ENCODE results near the gene ANGPTL2.

Gene ANGPTL2

GRCh38 chr9:127095411-127095810, 27.0 kb downstream of the ANGPTL2 start:
- Histone ChIP-seq H4K20me1 (ENCODE audit: insufficient read depth, low read length) (no peaks in the 10 kb centered on the region), H3K9me3 (replicated peaks; ENCODE audit: insufficient read depth, low read length) (no peaks in the 10 kb centered on the region), H3K4me3 (ENCODE audit: low read length) (no peak overlapping the region), H3K9me2 (replicated peaks; ENCODE audit: insufficient read depth, low read length) (no peaks in the 10 kb centered on the region), H3K79me2 (ENCODE audit: low read length) (no peaks in the 10 kb centered on the region), H3K4me2 (ENCODE audit: low read depth, low read length) (no peak overlapping the region), H3K36me3 (replicated peaks; ENCODE audit: insufficient read depth, low read length) (no peaks in the 10 kb centered on the region), H2AFZ (ENCODE audit: low read length) (no peak overlapping the region), H3F3A (ENCODE audit: insufficient read depth, low read length) (no peaks in the 10 kb centered on the region), H3K27me3 (replicated peaks; ENCODE audit: insufficient read depth, low read length) (no peaks in the 10 kb centered on the region), H3K4me1 (ENCODE audit: low read length) (no peaks in the 10 kb centered on the region), H3K27ac (ENCODE audit: low read length) (no peak overlapping the region), H3K9ac (ENCODE audit: low read length) (no peak overlapping the region)
- no peak for DNase-seq
- TF ChIP-seq EZH2phosphoT487 (IDR thresholded peaks at IDR 0.05; ENCODE audit: low read length) (no peak), EZH2 (optimal IDR thresholded peaks at IDR 0.05; ENCODE audit: low read depth, low read length) (no peak)
- TF ChIP-seq, protein P1, sequence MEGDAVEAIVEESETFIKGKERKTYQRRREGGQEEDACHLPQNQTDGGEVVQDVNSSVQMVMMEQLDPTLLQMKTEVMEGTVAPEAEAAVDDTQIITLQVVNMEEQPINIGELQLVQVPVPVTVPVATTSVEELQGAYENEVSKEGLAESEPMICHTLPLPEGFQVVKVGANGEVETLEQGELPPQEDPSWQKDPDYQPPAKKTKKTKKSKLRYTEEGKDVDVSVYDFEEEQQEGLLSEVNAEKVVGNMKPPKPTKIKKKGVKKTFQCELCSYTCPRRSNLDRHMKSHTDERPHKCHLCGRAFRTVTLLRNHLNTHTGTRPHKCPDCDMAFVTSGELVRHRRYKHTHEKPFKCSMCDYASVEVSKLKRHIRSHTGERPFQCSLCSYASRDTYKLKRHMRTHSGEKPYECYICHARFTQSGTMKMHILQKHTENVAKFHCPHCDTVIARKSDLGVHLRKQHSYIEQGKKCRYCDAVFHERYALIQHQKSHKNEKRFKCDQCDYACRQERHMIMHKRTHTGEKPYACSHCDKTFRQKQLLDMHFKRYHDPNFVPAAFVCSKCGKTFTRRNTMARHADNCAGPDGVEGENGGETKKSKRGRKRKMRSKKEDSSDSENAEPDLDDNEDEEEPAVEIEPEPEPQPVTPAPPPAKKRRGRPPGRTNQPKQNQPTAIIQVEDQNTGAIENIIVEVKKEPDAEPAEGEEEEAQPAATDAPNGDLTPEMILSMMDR (IDR thresholded peaks at IDR 0.05; ENCODE audit: low read length) = no peak

DNA sequence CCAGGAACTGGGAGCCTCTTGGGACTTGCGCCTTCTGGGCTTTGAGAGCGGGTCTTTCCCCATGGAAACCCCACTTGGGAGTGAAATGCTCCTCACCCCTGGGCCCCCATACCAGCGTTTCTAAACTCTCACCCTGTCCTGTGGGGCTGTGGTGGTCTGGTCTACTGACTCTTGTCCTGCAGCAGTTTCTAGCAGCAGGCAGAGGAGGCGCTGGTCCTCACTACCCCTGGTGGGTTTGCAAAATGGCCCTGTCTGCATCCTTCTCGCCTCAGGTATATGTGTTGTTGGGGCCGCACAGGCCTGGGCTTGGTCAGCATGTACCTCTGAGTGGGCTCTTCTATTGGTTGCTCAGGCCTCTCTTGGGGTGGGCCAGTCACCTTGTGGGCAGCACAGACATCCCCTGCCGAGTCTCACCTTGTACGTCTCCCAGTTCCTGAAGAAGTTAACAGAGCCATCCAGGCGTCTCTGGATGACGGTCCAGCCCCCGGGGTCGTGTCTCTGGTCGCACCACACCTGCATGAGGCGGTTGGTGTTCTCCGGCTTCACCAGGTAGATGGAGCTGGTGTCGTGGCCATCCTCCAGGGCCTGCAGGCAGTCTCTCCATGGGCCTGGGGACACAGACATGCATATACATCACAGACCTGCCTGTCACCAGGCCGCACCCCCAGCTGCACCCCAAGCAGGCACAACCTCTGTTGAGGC, 29.0 kb downstream of the ANGPTL2 start:
- Histone ChIP-seq H3K9me3 (replicated peaks; ENCODE audit: insufficient read depth, low read length) (no peaks in the 10 kb centered on the region), H2AFZ (ENCODE audit: low read length) (no peak overlapping the region), H3K27ac (ENCODE audit: low read length) (no peak overlapping the region), H3K4me2 (ENCODE audit: low read depth, low read length) (no peak overlapping the region), H3K4me3 (ENCODE audit: low read length) (no peak overlapping the region), H3K4me1 (ENCODE audit: low read length) (no peaks in the 10 kb centered on the region), H3K9me2 (replicated peaks; ENCODE audit: insufficient read depth, low read length) (no peaks in the 10 kb centered on the region), H3K79me2 (ENCODE audit: low read length) (no peaks in the 10 kb centered on the region), H3K9ac (ENCODE audit: low read length) (no peak overlapping the region), H3F3A (ENCODE audit: insufficient read depth, low read length) (no peaks in the 10 kb centered on the region), H3K36me3 (replicated peaks; ENCODE audit: insufficient read depth, low read length) (no peaks in the 10 kb centered on the region), H3K27me3 (replicated peaks; ENCODE audit: insufficient read depth, low read length) (no peaks in the 10 kb centered on the region), H4K20me1 (ENCODE audit: insufficient read depth, low read length) (no peaks in the 10 kb centered on the region)
- TF ChIP-seq EZH2phosphoT487 (IDR thresholded peaks at IDR 0.05; ENCODE audit: low read length) (no peak), EZH2 (optimal IDR thresholded peaks at IDR 0.05; ENCODE audit: low read depth, low read length) (no peak)
- TF ChIP-seq, protein P1 (IDR thresholded peaks at IDR 0.05; ENCODE audit: low read length) = no peak
- DNase-seq = no peak

DNA sequence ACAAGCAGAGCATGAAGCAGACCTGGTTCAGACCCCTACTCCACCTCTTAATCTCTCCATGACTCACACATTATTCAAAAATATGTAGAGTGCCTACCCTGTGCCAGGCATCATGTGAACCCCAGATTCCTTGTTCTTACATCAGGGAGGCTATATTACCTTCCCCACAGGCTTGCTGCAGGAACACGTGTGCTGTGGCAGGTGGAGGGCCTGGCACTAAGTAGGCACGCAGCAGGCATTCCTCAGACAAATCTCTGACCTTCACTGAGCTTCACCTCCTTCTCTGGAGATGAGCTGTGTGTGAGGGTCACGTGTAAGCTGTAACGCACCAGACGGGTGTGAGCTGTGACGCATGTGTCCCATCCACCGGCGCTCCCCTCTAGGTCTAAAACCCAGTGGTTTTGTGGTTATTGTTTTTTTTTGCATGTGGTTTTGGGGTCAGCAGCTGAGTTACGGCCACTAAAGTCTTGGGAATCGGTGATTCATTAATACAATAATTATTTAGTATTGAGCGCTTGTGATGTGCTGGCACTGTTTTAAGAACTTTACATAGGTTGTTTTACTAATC, 30.3 kb downstream of the ANGPTL2 start:
- no peaks in the 10 kb centered on the region for H3K27me3 ChIP-seq (replicated peaks; ENCODE audit: insufficient read depth, low read length)
- no peak overlapping the region for H3K4me3 ChIP-seq (ENCODE audit: low read length)
- no peaks in the 10 kb centered on the region for H3F3A ChIP-seq (ENCODE audit: insufficient read depth, low read length)
- no peaks in the 10 kb centered on the region for H3K9me3 ChIP-seq (replicated peaks; ENCODE audit: insufficient read depth, low read length)
- no peaks in the 10 kb centered on the region for H4K20me1 ChIP-seq (ENCODE audit: insufficient read depth, low read length)
- H3K4me1 ChIP-seq (ENCODE audit: low read length) = no peaks in the 10 kb centered on the region
- H3K79me2 ChIP-seq (ENCODE audit: low read length) = no peaks in the 10 kb centered on the region
- no peaks in the 10 kb centered on the region for H3K36me3 ChIP-seq (replicated peaks; ENCODE audit: insufficient read depth, low read length)
- no peak overlapping the region for H3K27ac ChIP-seq (ENCODE audit: low read length)
- H2AFZ ChIP-seq (ENCODE audit: low read length) = no peak overlapping the region
- no peaks in the 10 kb centered on the region for H3K9me2 ChIP-seq (replicated peaks; ENCODE audit: insufficient read depth, low read length)
- no peak overlapping the region for H3K9ac ChIP-seq (ENCODE audit: low read length)
- TF ChIP-seq EZH2phosphoT487 (IDR thresholded peaks at IDR 0.05; ENCODE audit: low read length) (no peak), EZH2 (optimal IDR thresholded peaks at IDR 0.05; ENCODE audit: low read depth, low read length) (no peak)
- TF ChIP-seq, protein P1 (IDR thresholded peaks at IDR 0.05; ENCODE audit: low read length) = no peak
- DNase-seq = no peak
- H3K4me2 ChIP-seq (ENCODE audit: low read depth, low read length) = no peak overlapping the region
